Erythroblast (primary cell): ENCODE measurements around the gene OPN3.

ENCODE experiments used
- GATA1 ChIP-seq: IDR thresholded peaks from 2 replicates; pipeline ENCODE4 v1.6.1; 2011; ENCODE audit warnings: low read depth, mild to moderate bottlenecking, control low read depth, low read length, moderate library complexity
- POLR2A ChIP-seq: IDR thresholded peaks from 2 replicates; pipeline ENCODE4 v1.6.1; 2011; ENCODE audit warnings: mild to moderate bottlenecking, low read length

GRCh38 chr1:241582921-241583321, 57.2 kb downstream of the OPN3 start:
- TF ChIP-seq POLR2A = no peak
- TF ChIP-seq GATA1 = no peak
